ENCODE measurements around the gene MYPN. TPM values are rescaled to one million over a fixed set of nuclear protein-coding genes. Genes with fewer than 3 reads are reported as not detected.
"Not testable (repeated sequence)": the region's sequence is repeated elsewhere in the genome, so short reads cannot be mapped to it uniquely, and the experiment has no call there.

Gene MYPN
- total and polyA plus RNA-seq, 2 experiments from 2014 or later: not detected

DNA sequence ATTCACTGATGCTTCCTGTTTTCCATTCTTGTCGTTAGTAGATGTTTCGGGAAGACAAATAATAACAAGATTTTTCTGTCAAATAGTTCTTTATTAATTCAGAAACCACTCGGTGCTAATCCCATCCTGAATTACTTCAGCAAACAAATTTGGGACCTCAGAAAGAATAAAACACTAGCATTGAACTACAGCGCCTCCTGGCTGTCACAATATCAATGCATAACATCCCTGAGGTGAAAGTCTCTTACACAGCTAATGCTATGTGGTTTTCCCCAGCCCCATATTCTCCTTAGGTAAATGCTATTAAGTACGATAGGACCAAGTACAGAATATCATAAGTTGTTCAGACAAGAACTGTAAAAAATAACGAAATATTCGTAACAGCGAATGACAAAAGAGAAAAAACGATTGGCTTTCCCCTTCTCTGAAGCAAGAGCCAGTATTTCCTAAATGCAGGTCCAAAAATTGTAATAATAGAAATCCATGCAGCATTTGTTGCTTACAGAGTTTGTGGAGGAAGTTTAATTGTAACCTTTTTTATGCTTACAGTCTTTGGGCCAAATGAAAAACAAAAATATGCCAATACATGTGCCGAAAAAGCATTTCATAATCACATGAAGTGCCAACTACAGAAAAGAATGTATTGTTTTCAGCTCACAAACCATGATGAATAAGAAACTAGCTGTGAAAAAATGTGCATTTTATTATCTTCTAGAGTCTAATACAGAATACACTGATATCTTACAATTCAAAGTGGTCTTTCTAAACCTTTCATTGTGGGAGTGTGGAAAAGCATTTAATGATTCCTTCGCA lies 47.3 kb downstream of the MYPN start:
- H2AFZ ChIP-seq: no peak overlapping the region
- H3K27me3 Mint-ChIP-seq (ENCODE audit: insufficient read depth, low read depth, poor library complexity): peaks cover 3% of the 10 kb centered on the region
- no peaks in the 10 kb centered on the region for H3K36me3 ChIP-seq (ENCODE audit: insufficient read depth)
- no peaks in the 10 kb centered on the region for H3F3A ChIP-seq (replicated peaks; ENCODE audit: low read depth)
- no peak overlapping the region for H3K4me3 Mint-ChIP-seq
- no peaks in the 10 kb centered on the region for H3K79me2 ChIP-seq (replicated peaks; ENCODE audit: insufficient read depth)
- DNase-seq (ENCODE audit: low spot score): peak; percentile 87
- peaks cover 21% of the 10 kb centered on the region for H3K4me1 ChIP-seq (ENCODE audit: insufficient read depth)
- no peaks in the 10 kb centered on the region for H3K9me3 Mint-ChIP-seq
- no peaks in the 10 kb centered on the region for H3K9me2 ChIP-seq (ENCODE audit: insufficient read depth)
- TF ChIP-seq, protein P1, sequence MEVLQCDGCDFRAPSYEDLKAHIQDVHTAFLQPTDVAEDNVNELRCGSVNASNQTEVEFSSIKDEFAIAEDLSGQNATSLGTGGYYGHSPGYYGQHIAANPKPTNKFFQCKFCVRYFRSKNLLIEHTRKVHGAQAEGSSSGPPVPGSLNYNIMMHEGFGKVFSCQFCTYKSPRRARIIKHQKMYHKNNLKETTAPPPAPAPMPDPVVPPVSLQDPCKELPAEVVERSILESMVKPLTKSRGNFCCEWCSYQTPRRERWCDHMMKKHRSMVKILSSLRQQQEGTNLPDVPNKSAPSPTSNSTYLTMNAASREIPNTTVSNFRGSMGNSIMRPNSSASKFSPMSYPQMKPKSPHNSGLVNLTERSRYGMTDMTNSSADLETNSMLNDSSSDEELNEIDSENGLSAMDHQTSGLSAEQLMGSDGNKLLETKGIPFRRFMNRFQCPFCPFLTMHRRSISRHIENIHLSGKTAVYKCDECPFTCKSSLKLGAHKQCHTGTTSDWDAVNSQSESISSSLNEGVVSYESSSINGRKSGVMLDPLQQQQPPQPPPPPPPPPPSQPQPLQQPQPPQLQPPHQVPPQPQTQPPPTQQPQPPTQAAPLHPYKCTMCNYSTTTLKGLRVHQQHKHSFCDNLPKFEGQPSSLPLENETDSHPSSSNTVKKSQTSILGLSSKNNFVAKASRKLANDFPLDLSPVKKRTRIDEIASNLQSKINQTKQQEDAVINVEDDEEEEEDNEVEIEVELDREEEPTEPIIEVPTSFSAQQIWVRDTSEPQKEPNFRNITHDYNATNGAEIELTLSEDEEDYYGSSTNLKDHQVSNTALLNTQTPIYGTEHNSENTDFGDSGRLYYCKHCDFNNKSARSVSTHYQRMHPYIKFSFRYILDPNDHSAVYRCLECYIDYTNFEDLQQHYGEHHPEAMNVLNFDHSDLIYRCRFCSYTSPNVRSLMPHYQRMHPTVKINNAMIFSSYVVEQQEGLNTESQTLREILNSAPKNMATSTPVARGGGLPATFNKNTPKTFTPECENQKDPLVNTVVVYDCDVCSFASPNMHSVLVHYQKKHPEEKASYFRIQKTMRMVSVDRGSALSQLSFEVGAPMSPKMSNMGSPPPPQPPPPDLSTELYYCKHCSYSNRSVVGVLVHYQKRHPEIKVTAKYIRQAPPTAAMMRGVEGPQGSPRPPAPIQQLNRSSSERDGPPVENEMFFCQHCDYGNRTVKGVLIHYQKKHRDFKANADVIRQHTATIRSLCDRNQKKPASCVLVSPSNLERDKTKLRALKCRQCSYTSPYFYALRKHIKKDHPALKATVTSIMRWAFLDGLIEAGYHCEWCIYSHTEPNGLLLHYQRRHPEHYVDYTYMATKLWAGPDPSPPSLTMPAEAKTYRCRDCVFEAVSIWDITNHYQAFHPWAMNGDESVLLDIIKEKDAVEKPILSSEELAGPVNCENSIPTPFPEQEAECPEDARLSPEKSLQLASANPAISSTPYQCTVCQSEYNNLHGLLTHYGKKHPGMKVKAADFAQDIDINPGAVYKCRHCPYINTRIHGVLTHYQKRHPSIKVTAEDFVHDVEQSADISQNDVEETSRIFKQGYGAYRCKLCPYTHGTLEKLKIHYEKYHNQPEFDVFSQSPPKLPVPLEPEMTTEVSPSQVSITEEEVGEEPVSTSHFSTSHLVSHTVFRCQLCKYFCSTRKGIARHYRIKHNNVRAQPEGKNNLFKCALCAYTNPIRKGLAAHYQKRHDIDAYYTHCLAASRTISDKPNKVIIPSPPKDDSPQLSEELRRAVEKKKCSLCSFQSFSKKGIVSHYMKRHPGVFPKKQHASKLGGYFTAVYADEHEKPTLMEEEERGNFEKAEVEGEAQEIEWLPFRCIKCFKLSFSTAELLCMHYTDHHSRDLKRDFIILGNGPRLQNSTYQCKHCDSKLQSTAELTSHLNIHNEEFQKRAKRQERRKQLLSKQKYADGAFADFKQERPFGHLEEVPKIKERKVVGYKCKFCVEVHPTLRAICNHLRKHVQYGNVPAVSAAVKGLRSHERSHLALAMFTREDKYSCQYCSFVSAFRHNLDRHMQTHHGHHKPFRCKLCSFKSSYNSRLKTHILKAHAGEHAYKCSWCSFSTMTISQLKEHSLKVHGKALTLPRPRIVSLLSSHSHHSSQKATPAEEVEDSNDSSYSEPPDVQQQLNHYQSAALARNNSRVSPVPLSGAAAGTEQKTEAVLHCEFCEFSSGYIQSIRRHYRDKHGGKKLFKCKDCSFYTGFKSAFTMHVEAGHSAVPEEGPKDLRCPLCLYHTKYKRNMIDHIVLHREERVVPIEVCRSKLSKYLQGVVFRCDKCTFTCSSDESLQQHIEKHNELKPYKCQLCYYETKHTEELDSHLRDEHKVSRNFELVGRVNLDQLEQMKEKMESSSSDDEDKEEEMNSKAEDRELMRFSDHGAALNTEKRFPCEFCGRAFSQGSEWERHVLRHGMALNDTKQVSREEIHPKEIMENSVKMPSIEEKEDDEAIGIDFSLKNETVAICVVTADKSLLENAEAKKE (CRISPR knock-in tag; IDR thresholded peaks at IDR 0.05): no peak
- TF ChIP-seq, protein P2, sequence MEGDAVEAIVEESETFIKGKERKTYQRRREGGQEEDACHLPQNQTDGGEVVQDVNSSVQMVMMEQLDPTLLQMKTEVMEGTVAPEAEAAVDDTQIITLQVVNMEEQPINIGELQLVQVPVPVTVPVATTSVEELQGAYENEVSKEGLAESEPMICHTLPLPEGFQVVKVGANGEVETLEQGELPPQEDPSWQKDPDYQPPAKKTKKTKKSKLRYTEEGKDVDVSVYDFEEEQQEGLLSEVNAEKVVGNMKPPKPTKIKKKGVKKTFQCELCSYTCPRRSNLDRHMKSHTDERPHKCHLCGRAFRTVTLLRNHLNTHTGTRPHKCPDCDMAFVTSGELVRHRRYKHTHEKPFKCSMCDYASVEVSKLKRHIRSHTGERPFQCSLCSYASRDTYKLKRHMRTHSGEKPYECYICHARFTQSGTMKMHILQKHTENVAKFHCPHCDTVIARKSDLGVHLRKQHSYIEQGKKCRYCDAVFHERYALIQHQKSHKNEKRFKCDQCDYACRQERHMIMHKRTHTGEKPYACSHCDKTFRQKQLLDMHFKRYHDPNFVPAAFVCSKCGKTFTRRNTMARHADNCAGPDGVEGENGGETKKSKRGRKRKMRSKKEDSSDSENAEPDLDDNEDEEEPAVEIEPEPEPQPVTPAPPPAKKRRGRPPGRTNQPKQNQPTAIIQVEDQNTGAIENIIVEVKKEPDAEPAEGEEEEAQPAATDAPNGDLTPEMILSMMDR (conservative IDR thresholded peaks at IDR 0.05; ENCODE audit: low read depth in 2 of 2): peak; percentile 91 to 96
- TF ChIP-seq, protein P3, sequence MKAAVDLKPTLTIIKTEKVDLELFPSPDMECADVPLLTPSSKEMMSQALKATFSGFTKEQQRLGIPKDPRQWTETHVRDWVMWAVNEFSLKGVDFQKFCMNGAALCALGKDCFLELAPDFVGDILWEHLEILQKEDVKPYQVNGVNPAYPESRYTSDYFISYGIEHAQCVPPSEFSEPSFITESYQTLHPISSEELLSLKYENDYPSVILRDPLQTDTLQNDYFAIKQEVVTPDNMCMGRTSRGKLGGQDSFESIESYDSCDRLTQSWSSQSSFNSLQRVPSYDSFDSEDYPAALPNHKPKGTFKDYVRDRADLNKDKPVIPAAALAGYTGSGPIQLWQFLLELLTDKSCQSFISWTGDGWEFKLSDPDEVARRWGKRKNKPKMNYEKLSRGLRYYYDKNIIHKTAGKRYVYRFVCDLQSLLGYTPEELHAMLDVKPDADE (IDR thresholded peaks at IDR 0.05): no peak
- H3K27ac Mint-ChIP-seq: no peak overlapping the region
- peak; percentile 67 for ATAC-seq
- H4K20me1 ChIP-seq (replicated peaks; ENCODE audit: insufficient read depth): no peaks in the 10 kb centered on the region
- H3K4me2 ChIP-seq: no peak overlapping the region
- peaks cover 41% of the 10 kb centered on the region for H3K4me1 Mint-ChIP-seq
- no peak overlapping the region for H3K27ac ChIP-seq (ENCODE audit: low read depth)
- no peak overlapping the region for H3K4me3 ChIP-seq
- no peaks in the 10 kb centered on the region for H3K36me3 Mint-ChIP-seq (ENCODE audit: low read depth)
- no peaks in the 10 kb centered on the region for H3K27me3 ChIP-seq (ENCODE audit: insufficient read depth)

DNA sequence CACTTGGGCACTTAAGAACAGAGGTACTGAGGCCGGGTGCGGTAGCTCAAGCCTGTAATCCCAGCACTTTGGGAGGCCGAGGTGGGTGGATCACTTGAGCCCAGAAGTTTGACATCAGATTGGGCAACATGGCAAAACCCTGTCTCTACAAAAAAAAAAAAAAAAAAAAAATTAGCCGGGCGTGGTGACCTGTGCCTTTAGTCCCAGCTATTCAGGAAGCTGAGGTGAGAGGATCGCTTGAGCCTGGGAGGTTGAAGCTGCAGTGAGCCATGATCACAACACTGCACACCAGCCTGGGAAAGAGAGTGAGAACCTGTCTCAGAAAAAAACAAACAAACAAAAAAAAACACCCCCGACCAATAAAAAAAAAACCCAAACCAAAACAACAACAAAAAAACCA lies 48.2 kb downstream of the MYPN start:
- H2AFZ ChIP-seq; H3K36me3 ChIP-seq (ENCODE audit: insufficient read depth); H3K79me2 ChIP-seq (replicated peaks; ENCODE audit: insufficient read depth); H4K20me1 ChIP-seq (replicated peaks; ENCODE audit: insufficient read depth); ATAC-seq; H3K27ac ChIP-seq (ENCODE audit: low read depth); H3F3A ChIP-seq (replicated peaks; ENCODE audit: low read depth); H3K9me2 ChIP-seq (ENCODE audit: insufficient read depth); H3K27ac Mint-ChIP-seq; H3K36me3 Mint-ChIP-seq (ENCODE audit: low read depth); DNase-seq (ENCODE audit: low spot score); H3K27me3 ChIP-seq (ENCODE audit: insufficient read depth); H3K9me3 Mint-ChIP-seq; H3K27me3 Mint-ChIP-seq (ENCODE audit: insufficient read depth, low read depth, poor library complexity); H3K4me3 Mint-ChIP-seq; H3K4me2 ChIP-seq; H3K4me3 ChIP-seq: not testable (repeated sequence)
- H3K4me1 Mint-ChIP-seq: peaks cover 31% of the 10 kb centered on the region
- H3K4me1 ChIP-seq (ENCODE audit: insufficient read depth): peaks cover 14% of the 10 kb centered on the region
